ENCODE results near the gene TRPT1. TPM values are rescaled to one million over a fixed set of nuclear protein-coding genes. Genes with fewer than 3 reads are reported as not detected.

TRPT1 gene, protein sequence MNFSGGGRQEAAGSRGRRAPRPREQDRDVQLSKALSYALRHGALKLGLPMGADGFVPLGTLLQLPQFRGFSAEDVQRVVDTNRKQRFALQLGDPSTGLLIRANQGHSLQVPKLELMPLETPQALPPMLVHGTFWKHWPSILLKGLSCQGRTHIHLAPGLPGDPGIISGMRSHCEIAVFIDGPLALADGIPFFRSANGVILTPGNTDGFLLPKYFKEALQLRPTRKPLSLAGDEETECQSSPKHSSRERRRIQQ
- total RNA-seq (2014; rRNA removed; shearing (Covaris generic)) (53.7 and 66.0 TPM in 2 replicates), polyA plus RNA-seq (2016; fragmentation: Nextera tagmentation; extraction: Ambion mirVana) (50.7 and 54.7 TPM in 2 replicates)

DNA sequence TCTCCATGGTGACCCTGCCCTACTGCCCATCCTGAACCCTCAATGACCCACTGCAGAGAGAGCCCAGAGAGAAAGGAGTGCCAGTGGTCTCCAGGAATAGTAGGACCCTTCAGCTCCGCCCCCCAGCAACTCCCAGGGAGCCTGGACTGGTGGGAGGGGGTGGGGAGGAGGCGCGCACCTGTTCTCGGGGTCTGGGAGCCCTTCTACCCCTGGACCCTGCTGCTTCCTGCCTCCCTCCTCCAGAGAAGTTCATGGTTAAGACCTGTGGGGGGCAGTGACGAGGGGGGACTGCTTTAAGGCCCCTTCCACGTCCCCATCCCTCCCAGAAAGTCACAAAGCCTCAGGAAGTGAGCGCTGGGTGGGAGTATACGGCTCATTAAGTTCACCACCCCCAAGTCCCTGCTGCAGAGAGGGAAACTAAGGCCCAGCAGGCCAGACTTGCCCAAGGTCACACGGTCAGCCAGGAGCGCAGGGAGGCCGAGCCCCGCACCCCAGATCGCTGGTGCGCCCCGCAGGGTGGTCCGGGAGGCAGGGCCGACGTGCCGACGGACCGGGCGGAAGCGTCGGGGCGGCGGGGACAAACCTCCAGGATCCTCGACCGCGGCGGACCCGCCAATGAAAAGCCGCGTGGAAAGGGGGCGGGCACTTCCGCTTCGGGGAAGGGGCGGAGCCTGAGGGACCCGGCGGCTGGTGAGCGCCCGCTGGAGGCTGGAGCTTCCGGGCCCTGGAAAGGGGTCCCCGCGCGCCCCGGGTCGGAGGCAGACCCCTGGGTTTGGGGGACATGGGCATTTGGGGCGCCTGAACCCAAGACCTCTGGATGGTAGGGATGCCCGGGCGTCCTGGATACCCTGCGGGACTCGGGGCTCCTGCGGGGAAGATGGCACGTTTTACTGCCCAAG lies at the start of gene TRPT1, which contains the start of gene NUDT22:
Gene TRPT1 (minus strand): TSS at position 579 of the 899 bp plus-strand sequence. CDS start 326 bp downstream, at position 253.
Gene NUDT22 (plus strand): TSS at position 667 of the 899 bp plus-strand sequence. CDS start 379 bp downstream, outside the sequence.
- no peaks in the 10 kb centered on the region for H3K9me3 ChIP-seq (ENCODE audit: low read depth)
- H3K79me2 ChIP-seq (ENCODE audit: insufficient read depth) = peaks cover 38% of the 10 kb centered on the region
- in situ Hi-C loops (cut with MboI) = no loop called here
- H3K4me2 ChIP-seq (ENCODE audit: unreplicated experiment) = peak within 1 kb of the TSS; percentile 82
- peak within 1 kb of the TSS; percentile 86 for H3K9ac ChIP-seq
- H4K20me1 ChIP-seq (ENCODE audit: insufficient read depth) = no peaks in the 10 kb centered on the region
- H3K27me3 ChIP-seq (replicated peaks; ENCODE audit: insufficient read depth) = no peaks in the 10 kb centered on the region
- no peaks in the 10 kb centered on the region for H3K9me2 ChIP-seq (ENCODE audit: insufficient read depth)
- WGBS, 2 experiments (ENCODE audit: low coverage in 1 of 2, low lambda C conversion rate in 2 of 2, missing lambda C conversion rate in 2 of 2) = 0 to 1% methylated on average over 38 to 42 of the region's 54 CpGs
- H3K4me3 ChIP-seq = peak within 1 kb of the TSS; percentile 97
- peak within 1 kb of the TSS; percentile 89 for H2AFZ ChIP-seq
- TF ChIP-seq EZH2phosphoT487 (IDR thresholded peaks at IDR 0.05; ENCODE audit: insufficient read depth, low read depth) (no peak), EZH2 (IDR thresholded peaks at IDR 0.05; ENCODE audit: insufficient read depth, poor library complexity, severe bottlenecking) (no peak)
- peaks cover 6% of the 10 kb centered on the region; the same call in 1 of the 2 replicates for H3F3A ChIP-seq (ENCODE audit: insufficient read depth)
- peak within 1 kb of the TSS; percentile 46 for H3K27ac ChIP-seq
- peaks cover 6% of the 10 kb centered on the region; the same call in 1 of the 2 replicates for H3K4me1 ChIP-seq (ENCODE audit: insufficient read depth)
- no peaks in the 10 kb centered on the region for H3K36me3 ChIP-seq (ENCODE audit: low read depth)
- DNase-seq = peak; percentile 93

DNA sequence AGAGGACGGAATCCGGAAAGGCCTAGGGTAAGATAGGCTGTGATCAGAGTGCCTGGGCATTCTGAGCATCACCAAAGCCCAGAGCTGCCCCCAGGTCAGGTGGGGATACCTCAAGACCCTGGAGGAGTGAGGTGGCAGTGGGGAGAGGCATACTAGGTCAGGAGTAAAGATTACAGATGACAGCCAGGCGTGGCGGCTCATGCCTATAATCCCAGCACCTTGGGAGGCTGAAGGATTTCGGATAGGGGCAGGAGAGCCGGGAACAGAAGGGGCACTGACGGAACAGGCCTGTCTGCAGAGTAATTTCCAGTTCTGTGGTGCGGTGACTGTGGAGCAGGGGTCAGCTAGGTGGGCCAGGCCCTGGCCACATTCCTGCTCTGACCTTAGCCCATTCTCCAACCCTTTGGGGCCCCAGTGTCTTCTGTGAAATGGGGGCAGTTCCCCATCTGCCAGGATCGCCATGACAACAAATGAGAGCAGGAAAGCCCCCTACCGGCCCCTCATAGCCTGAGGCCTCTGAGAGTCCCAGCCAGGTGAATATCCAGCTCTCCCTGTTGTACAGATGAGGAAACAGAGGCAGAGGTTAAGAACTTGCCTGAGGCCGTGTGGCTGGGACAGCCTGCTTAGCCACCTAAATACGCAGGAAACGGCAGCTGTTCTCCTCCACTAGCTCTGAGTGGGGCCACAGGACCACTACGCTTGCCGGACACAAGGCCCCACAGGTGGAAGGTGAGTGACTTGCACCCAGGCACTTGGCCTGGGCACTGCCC lies 49.2 kb upstream of the TRPT1 start:
- in situ Hi-C loops (cut with MboI) = no loop called here
- WGBS, 2 experiments (ENCODE audit: low coverage in 1 of 2, low lambda C conversion rate in 2 of 2, missing lambda C conversion rate in 2 of 2) = 92% methylated on average over 13 to 15 of the region's 15 CpGs
- Histone ChIP-seq H3K27me3 (replicated peaks; ENCODE audit: insufficient read depth) (no peaks in the 10 kb centered on the region), H3K79me2 (ENCODE audit: insufficient read depth) (peaks cover 34% of the 10 kb centered on the region), H3K9me2 (ENCODE audit: insufficient read depth) (no peaks in the 10 kb centered on the region), H3K4me3 (no peak overlapping the region), H3K9ac (no peak overlapping the region), H3K4me1 (ENCODE audit: insufficient read depth) (peaks cover 21% of the 10 kb centered on the region), H3F3A (ENCODE audit: insufficient read depth) (peaks cover 41% of the 10 kb centered on the region), H2AFZ (no peak overlapping the region), H3K36me3 (ENCODE audit: low read depth) (0 out of 2 replicates have a peak, but pooled peaks cover 4% of the 10 kb centered on the region), H3K9me3 (ENCODE audit: low read depth) (no peaks in the 10 kb centered on the region), H4K20me1 (ENCODE audit: insufficient read depth) (no peaks in the 10 kb centered on the region), H3K27ac (no peak overlapping the region), H3K4me2 (ENCODE audit: unreplicated experiment) (no peak overlapping the region)
- TF ChIP-seq EZH2phosphoT487 (IDR thresholded peaks at IDR 0.05; ENCODE audit: insufficient read depth, low read depth) = no peak
- no peak for TF ChIP-seq EZH2 (IDR thresholded peaks at IDR 0.05; ENCODE audit: insufficient read depth, poor library complexity, severe bottlenecking)
- DNase-seq = no peak

DNA sequence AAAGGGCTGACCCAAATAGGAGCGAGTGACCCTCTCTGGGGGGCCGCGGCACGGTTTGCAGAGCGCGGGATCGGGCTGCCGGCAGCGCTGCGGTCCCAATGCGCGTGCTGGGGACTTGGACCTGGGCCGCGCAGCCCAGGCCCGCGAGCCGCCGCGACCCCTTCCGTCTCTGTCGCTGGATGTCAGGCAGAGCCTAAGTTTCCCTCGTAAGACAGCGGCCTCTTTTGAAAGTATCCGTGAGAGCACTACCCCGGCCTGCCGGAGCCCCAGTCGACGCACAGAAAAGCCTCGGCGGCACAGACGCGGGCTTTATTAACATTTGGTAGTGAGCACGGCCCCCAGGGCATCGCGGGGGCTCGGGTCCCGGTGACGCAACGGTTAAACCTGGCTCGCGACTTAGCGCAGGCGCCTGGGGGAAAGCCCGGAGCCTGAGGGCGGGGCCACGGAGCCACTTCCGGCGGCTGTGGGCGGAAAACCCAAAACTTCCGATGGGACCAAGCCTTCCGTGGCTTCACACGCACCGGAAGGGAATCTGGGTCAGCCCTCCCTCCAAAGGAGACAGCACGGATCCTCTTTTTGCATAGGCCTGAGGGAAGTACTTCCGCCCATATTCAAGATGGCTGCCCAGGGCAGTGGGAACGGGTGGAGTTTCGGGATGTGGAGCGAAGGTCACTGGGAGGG lies 43.7 kb upstream of the TRPT1 start:
- peak overlapping the region; percentile 84 for H3K9ac ChIP-seq
- in situ Hi-C loops (cut with MboI) = no loop called here
- no peaks in the 10 kb centered on the region for H3K36me3 ChIP-seq (ENCODE audit: low read depth)
- H3K79me2 ChIP-seq (ENCODE audit: insufficient read depth) = peaks cover 30% of the 10 kb centered on the region
- H3K27me3 ChIP-seq (replicated peaks; ENCODE audit: insufficient read depth) = no peaks in the 10 kb centered on the region
- H3F3A ChIP-seq (ENCODE audit: insufficient read depth) = peaks cover 23% of the 10 kb centered on the region
- H3K4me3 ChIP-seq = peak overlapping the region; percentile 87
- peak overlapping the region; percentile 83 for H3K27ac ChIP-seq
- H2AFZ ChIP-seq = peak overlapping the region; percentile 62
- no peaks in the 10 kb centered on the region for H4K20me1 ChIP-seq (ENCODE audit: insufficient read depth)
- WGBS, 2 experiments (ENCODE audit: low coverage in 1 of 2, low lambda C conversion rate in 2 of 2, missing lambda C conversion rate in 2 of 2) = 1% methylated on average over 48 to 58 of the region's 58 CpGs
- H3K4me2 ChIP-seq (ENCODE audit: unreplicated experiment) = peak overlapping the region; percentile 83
- H3K9me2 ChIP-seq (ENCODE audit: insufficient read depth) = no peaks in the 10 kb centered on the region
- TF ChIP-seq EZH2phosphoT487 (IDR thresholded peaks at IDR 0.05; ENCODE audit: insufficient read depth, low read depth) (no peak), EZH2 (IDR thresholded peaks at IDR 0.05; ENCODE audit: insufficient read depth, poor library complexity, severe bottlenecking) (no peak)
- H3K4me1 ChIP-seq (ENCODE audit: insufficient read depth) = peaks cover 23% of the 10 kb centered on the region
- peak; percentile 100 for DNase-seq
- H3K9me3 ChIP-seq (ENCODE audit: low read depth) = no peaks in the 10 kb centered on the region

Measured in GM23248 (cell line).